Activated T-helper 1 cell treated with anti-CD3 and anti-CD28 coated beads, Interleukin-12 subunit alpha, Interleukin-12 subunit beta, Interleukin-2, Interleukin-4 antibody, amounts not matched to agents 30 ng/mL and 10 ng/mL and 1 ng/mL, durations not matched to agents 14 hours and 24 hours and 36 hours (primary cell): Measurements from ENCODE around the gene TTYH1. TPM values are rescaled to one million over a fixed set of nuclear protein-coding genes. Genes with fewer than 3 reads are reported as not detected.

Experiments used
- DNase-seq: peaks from one replicate; pipeline ENCODE4 v3.0.0; 2021; ENCODE audit warnings: low spot score
- H3K27ac Mint-ChIP-seq: one replicate; pipeline ENCODE4 v1.8.0; 2021; ENCODE audit warnings: mild to moderate bottlenecking, mixed read lengths
- H3K27me3 Mint-ChIP-seq: one replicate; pipeline ENCODE4 v1.8.0; 2022; ENCODE audit warnings: mild to moderate bottlenecking, moderate library complexity, mixed read lengths; ENCODE audit not compliant: insufficient read depth
- H3K36me3 Mint-ChIP-seq: one replicate; pipeline ENCODE4 v1.8.0; 2021; ENCODE audit warnings: low read depth, mixed read lengths
- H3K4me1 Mint-ChIP-seq: one replicate; pipeline ENCODE4 v1.8.0; 2021; ENCODE audit warnings: low read depth, mixed read lengths
- H3K4me3 Mint-ChIP-seq: one replicate; pipeline ENCODE4 v1.8.0; 2021; ENCODE audit warnings: mild to moderate bottlenecking, moderate library complexity, mixed read lengths
- H3K9me3 Mint-ChIP-seq: one replicate; pipeline ENCODE4 v1.8.0; 2021; ENCODE audit warnings: mixed read lengths
- intact Hi-C: fragments of 100-400 bp; cut with micrococcal nuclease; formaldehyde crosslinking; loops from one replicate; pipeline ENCODE4 v1.15.1; 2024
- total RNA-seq: library from RNA; stranded (reverse); gene quantifications from 2 replicates; pipeline ENCODE4 v1.2.3, GENCODE V29; 2022

The TTYH1 gene
- total RNA-seq, 1 donor from 2014 or later, result 0.49 TPM

DNA sequence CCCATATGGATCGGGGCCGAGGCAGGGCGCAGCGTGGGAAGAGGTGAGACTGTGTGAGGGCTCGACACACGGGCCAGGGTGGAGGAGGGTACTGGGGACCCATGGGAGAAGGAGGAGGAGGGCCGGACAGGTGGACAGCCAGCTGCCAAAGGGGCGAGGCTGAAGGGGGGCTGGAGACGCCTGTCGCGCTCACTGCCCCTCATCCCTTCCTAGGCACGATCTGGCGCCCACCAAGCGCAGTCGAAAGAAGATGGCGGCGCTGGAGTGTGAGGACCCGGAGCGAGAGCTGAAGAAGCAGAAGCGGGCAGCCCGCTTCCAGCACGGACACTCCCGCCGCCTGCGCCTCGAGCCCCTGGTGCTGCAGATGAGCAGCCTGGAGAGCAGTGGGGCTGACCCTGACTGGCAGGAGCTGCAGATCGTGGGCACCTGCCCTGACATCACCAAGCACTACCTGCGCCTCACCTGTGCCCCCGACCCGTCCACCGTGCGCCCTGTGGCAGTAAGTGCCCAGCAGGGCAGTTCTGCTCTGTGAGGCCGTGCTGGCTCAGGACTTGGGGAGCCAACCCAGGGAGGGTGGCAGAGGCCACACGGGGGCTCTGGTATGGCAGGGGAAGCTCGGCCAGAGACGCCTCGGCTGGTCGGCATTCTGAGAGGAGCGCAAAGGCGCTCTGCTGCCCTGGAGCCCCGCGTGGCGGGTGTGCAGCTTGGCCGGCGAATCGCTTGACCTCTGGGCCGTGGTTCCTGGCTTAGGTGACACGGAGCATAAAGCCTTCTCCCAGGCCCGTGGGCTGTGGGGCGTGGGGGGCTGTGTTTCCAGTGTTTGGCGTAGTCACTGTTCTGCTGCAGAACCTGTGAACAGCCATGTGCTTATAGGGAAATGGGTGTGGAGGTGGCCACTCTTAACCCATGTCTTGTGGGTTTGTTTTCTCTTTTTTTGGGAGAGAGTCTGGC lies 41.4 kb downstream of the TTYH1 start:
- H3K9me3 Mint-ChIP-seq, result no peaks in the 10 kb centered on the region
- no peak overlapping the region for H3K27ac Mint-ChIP-seq
- no peak overlapping the region for H3K4me3 Mint-ChIP-seq
- H3K36me3 Mint-ChIP-seq, result peaks cover 56% of the 10 kb centered on the region
- no peak for DNase-seq
- intact Hi-C loops, result no loop called here
- H3K27me3 Mint-ChIP-seq, result no peaks in the 10 kb centered on the region
- H3K4me1 Mint-ChIP-seq, result peaks cover 32% of the 10 kb centered on the region

DNA sequence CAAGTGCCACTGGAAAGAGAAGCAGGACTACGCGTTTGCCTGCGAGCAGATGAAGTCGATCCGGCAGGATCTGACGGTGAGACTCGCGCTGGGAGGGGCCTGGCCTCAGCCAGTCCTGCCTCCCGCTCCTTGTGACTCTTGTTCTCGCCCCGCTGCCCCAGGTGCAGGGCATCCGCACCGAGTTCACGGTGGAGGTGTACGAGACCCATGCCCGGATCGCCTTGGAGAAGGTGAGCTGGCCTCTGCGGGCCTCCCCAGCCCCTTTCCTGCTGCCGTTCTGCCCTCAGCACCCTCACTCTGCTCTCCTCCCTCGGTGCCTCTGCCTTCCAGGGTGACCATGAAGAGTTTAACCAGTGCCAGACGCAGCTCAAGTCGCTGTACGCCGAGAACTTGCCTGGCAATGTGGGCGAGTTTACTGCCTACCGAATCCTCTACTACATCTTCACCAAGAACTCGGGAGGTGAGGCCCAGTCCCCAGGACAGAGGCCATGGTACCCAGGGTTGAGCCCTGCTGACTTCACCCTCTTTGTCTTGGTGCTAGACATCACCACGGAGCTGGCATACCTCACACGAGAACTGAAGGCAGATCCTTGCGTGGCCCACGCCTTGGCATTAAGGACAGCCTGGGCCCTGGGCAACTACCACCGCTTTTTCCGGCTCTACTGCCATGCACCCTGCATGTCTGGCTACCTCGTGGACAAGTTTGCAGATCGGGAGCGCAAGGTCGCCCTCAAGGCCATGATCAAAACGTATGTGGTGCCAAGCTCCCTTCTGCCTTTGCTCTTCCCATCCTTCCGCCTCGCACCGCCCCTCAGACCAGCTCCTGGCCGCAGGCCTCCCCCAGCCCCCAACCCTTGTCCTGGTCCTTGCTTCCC lies 42.7 kb downstream of the TTYH1 start:
- DNase-seq, result no peak
- H3K27ac Mint-ChIP-seq, result no peak overlapping the region
- peaks cover 52% of the 10 kb centered on the region for H3K36me3 Mint-ChIP-seq
- intact Hi-C loops, result no loop called here
- H3K4me3 Mint-ChIP-seq, result no peak overlapping the region
- H3K27me3 Mint-ChIP-seq, result no peaks in the 10 kb centered on the region
- peaks cover 32% of the 10 kb centered on the region for H3K4me1 Mint-ChIP-seq
- H3K9me3 Mint-ChIP-seq, result no peaks in the 10 kb centered on the region

DNA sequence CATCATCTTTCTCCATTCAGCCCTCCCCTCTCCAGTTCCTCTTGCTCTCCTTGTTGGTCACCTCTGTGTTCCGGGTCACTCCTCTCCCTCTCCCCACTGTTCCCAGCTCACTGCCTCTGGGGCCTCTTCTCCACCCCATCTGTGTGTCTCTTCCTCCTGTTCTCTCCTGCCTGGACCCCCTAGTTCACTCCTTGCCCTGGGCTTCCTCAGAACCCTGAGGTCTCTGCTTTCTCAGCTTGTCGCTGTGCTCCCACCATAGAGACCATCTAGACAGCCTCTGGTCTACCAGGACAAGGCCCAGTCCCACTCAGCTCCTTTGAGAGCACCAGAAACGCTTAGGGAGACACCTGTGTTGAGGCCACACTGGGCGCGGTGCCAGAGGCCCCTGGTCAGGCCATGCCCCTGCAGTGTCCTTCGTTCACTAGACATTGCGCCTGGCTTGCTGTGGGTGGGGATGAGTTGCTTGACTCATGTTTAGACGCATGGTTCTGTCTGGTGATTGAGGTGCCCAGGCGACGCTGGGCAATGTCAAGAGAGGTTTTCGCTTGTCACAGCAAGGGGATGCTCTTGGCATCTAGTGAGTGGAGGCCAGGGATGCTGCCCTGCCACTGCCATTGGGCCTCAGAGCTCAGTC lies 43.5 kb downstream of the TTYH1 start:
- intact Hi-C loops, result no loop called here
- H3K36me3 Mint-ChIP-seq, result peaks cover 44% of the 10 kb centered on the region
- no peak overlapping the region for H3K4me3 Mint-ChIP-seq
- no peak for DNase-seq
- no peaks in the 10 kb centered on the region for H3K27me3 Mint-ChIP-seq
- H3K27ac Mint-ChIP-seq, result no peak overlapping the region
- H3K9me3 Mint-ChIP-seq, result no peaks in the 10 kb centered on the region
- peaks cover 26% of the 10 kb centered on the region for H3K4me1 Mint-ChIP-seq

DNA sequence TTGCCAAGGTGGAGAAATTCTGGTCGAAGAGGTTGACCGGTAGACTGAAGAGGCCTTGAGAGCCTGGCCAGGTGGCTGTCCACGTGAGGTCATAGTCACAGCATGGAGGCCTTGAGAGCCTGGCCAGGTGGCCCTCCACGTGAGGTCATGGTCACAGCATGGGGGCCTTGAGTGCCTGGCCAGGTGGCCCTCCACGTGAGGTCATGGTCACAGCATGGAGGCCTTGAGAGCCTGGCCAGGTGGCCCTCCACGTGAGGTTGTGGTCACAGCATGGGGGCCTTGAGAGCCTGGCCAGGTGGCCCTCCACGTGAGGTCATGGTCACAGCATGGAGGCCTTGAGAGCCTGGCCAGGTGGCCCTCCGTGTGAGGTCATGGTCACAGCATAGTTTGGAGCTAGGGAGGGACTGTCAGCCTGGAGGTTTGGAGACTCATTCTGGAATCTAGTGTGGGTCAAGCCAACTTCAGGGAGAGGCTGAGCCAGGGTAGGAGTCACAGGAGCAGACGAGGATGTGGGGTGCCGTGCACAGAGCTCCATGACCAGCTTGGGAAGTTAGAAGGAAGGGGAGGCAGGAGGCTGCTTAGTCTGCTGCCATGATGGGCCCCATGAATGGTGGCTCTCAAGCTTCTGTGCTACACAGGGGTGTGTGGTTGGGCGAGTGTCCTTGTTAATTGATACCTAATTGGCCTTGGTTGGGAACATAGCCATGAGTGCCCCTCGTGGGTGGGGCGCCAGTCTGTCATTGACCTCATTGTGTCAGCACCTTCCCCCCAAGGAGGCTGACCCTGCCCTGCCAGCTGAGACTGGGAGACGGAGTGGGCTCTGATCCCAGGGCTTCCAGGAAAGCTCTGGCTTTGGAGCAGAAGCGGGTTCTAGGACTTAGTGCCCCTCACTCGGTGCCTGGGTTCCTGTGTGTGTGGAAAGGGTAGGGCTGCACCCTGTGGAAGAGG lies 44.3 kb downstream of the TTYH1 start:
- no peak for DNase-seq
- H3K27ac Mint-ChIP-seq, result peak overlapping the region; percentile 63
- H3K4me3 Mint-ChIP-seq, result peak overlapping the region; percentile 45
- no peaks in the 10 kb centered on the region for H3K9me3 Mint-ChIP-seq
- H3K36me3 Mint-ChIP-seq, result peaks cover 39% of the 10 kb centered on the region
- H3K27me3 Mint-ChIP-seq, result no peaks in the 10 kb centered on the region
- peaks cover 26% of the 10 kb centered on the region for H3K4me1 Mint-ChIP-seq
- intact Hi-C loops, result loop anchor here (5.0 to 10.0 kb wide), 3 partner anchors 878 to 1265 kb away; partner anchors contain the start of genes CCDC106, KMT5C, ZNF580 and ZNF581

DNA sequence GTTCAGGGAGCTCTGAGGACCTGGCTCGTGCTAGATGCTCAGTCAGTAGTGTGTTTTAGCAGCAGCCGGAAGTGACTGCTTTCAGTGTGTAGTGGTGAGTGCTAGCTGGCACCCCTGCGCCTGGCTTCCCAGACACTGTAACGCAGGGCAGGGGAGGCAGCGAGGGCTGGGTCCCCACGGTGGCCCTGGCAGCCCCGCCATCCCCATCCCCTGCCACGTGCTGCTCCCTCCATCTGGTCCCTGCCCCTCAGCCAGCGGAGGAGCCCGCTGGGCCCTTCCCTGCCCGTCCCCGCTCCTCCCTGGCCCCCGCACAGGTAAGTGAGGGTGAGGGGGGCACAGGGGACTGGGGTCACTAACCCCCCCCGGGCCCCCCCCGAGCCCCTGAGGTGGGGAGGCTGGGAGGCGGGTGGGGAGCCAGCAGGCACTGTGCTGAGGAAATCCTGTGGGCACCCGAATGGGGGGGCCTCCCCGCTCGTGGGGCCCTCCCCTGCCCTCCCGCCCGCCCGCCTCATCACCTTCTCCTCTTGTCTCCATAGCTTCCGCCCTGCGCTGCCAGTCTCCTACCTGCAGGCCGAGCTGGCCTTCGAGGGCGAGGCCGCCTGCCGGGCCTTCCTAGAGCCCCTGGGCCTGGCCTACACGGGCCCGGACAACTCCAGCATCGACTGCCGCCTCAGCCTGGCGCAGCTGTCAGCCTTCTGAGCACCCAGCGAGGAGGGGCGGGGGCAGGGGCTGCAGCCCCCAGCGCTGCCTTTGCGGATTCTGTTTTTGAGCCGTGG lies 45.2 kb downstream of the TTYH1 start:
- Mint-ChIP-seq H3K27ac (peak overlapping the region; percentile 63), H3K27me3 (peaks cover 2% of the 10 kb centered on the region), H3K36me3 (peaks cover 33% of the 10 kb centered on the region), H3K4me3 (no peak overlapping the region), H3K9me3 (no peaks in the 10 kb centered on the region), H3K4me1 (peaks cover 31% of the 10 kb centered on the region)
- no peak for DNase-seq
- intact Hi-C loops, result loop anchor here (5.0 to 10.0 kb wide), 3 partner anchors 877 to 1266 kb away; partner anchors contain the start of genes CCDC106, KMT5C, ZNF580 and ZNF581

DNA sequence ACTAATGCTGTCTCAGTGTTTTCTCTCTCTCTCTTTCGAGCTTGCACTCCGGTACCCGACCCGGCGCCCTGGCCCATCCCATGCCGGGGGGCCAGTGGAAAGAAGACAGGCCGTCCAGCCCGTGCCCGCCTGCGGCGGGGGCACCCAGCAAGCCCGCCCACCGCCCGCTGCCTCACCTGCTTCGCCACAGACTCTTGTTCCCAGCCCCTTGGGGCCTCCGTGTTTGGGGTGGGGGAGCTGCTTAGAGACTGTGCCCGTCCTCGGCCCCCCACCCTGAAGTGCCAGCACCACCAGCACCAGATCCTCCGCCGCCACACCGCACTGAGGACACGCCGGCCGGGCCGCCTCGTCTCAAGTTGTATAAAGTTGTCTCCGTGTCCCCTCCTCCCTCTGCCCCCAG lies 45.9 kb downstream of the TTYH1 start:
- no peak overlapping the region for H3K27ac Mint-ChIP-seq
- intact Hi-C loops, result loop anchor here (5.0 to 10.0 kb wide), 3 partner anchors 876 to 1266 kb away; partner anchors contain the start of genes CCDC106, KMT5C, ZNF580 and ZNF581
- peaks cover 31% of the 10 kb centered on the region for H3K36me3 Mint-ChIP-seq
- no peak for DNase-seq
- H3K9me3 Mint-ChIP-seq, result no peaks in the 10 kb centered on the region
- peak overlapping the region; percentile 74 for H3K4me3 Mint-ChIP-seq
- H3K4me1 Mint-ChIP-seq, result peaks cover 31% of the 10 kb centered on the region
- H3K27me3 Mint-ChIP-seq, result peaks cover 2% of the 10 kb centered on the region

DNA sequence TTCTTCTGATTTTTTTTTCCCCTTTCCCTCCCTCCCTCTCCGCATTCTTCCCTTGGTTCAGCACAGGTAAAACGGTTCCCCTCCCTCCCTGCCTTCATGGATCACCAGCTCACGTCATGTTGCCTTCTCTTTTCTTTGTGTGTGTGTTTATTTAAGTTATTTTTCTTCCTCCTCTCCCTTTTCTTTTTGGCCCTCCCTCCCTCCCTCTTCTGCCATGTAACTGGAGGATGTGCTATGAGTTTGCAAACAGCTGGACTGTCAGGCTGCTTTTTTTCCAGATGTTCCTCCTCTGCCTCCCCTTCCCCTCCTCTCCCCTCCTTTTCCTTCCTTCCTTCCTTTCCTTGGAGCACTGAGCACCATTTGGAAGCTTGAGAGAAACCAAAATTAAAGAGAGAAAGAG lies 46.3 kb downstream of the TTYH1 start:
- DNase-seq, result no peak
- Mint-ChIP-seq H3K4me1 (peaks cover 31% of the 10 kb centered on the region), H3K27ac (no peak overlapping the region), H3K4me3 (peak overlapping the region; percentile 74), H3K27me3 (peaks cover 6% of the 10 kb centered on the region), H3K9me3 (no peaks in the 10 kb centered on the region), H3K36me3 (peaks cover 31% of the 10 kb centered on the region)
- intact Hi-C loops, result loop anchor here (5.0 to 10.0 kb wide), 3 partner anchors 876 to 1267 kb away; partner anchors contain the start of genes CCDC106, KMT5C, ZNF580 and ZNF581

DNA sequence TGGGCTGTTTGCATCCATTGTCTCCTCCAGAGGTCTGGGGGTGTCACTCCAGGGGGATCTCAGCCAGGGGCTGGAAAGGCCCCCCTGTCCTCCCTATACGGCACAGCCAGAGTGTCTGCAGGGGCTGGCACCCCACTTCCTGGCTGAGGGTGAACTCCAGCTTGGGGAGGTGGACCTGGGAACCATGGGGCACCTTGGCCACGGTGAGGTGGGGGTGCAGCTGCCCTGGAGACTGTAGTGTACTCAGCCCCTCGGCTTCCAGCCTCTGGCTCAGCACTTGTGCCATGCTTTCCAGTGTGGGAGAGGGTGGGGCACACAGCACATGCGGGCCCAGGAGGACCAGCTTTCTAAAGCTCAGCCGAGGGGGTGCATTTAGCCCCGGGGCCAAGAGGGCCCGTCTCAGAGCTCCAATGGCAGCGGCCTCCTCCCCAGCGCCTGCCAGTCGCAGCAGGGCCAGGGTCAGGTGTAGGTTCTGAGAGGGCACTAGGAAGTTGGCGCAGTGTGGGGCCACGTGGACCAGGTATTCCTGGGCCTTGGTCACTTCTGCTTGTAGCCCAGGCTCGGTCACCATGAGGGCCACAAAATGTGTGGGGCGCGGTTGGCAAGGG lies 46.9 kb downstream of the TTYH1 start:
- no peak for DNase-seq
- Mint-ChIP-seq H3K4me3 (peak overlapping the region; percentile 74), H3K27me3 (peaks cover 9% of the 10 kb centered on the region), H3K9me3 (no peaks in the 10 kb centered on the region), H3K36me3 (peaks cover 31% of the 10 kb centered on the region), H3K27ac (no peak overlapping the region), H3K4me1 (peaks cover 31% of the 10 kb centered on the region)
- intact Hi-C loops, result loop anchor here (5.0 to 10.0 kb wide), 3 partner anchors 875 to 1267 kb away; partner anchors contain the start of genes CCDC106, KMT5C, ZNF580 and ZNF581

DNA sequence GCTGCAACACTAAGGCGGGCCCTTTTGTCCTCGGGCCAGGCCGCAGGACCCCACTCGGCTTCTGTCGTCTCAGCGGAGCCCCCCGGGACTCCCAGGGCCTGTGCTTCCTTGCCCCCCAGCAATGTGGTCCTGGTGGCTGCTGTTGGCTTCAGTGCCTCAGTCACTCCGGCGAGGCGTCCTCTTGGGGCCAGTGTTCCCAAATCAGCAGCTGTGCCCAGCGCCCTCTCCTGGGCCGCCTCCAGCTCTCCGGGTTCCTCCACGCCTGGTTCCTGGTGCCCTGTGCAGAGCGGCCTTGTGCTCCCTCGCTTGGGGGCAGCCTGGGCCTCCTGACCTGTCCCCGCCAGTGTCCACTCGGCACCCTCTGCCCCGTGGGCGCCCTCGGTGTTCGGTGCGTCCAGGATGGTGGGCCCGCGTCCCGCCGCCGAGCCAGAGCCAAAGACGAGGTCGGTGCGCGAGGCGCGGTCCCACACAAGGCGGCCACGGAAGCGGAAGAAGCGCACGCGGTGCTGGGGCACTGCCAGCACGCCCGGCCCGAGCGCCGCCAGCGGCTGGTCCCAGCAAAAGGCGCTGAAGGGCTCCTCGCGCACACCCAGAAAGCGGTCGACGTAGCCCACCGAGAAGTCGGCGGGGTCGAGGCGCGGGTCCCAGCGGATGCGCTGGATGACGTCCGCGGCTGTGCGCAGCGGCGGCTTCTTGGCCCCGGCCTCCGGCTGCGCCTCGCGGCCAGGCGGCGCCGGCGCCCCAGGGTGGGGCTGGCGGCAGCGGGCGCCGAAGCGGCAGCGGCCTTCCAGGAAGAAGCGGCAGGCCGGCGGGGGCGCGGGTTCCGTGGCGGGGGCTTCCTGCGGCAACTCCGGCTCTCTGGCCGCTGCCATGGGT lies 47.6 kb downstream of the TTYH1 start:
- H3K9me3 Mint-ChIP-seq, result no peaks in the 10 kb centered on the region
- intact Hi-C loops, result loop anchor here (1.0 to 10.0 kb wide), 8 partner anchors 14 to 1268 kb away; partner anchors contain the start of genes CCDC106, CNOT3, KMT5C and LENG8
- peaks cover 27% of the 10 kb centered on the region for H3K36me3 Mint-ChIP-seq
- H3K27ac Mint-ChIP-seq, result no peak overlapping the region
- peak overlapping the region; percentile 74 for H3K4me3 Mint-ChIP-seq
- DNase-seq, result peak; percentile 59
- peaks cover 31% of the 10 kb centered on the region for H3K4me1 Mint-ChIP-seq
- peaks cover 14% of the 10 kb centered on the region for H3K27me3 Mint-ChIP-seq

DNA sequence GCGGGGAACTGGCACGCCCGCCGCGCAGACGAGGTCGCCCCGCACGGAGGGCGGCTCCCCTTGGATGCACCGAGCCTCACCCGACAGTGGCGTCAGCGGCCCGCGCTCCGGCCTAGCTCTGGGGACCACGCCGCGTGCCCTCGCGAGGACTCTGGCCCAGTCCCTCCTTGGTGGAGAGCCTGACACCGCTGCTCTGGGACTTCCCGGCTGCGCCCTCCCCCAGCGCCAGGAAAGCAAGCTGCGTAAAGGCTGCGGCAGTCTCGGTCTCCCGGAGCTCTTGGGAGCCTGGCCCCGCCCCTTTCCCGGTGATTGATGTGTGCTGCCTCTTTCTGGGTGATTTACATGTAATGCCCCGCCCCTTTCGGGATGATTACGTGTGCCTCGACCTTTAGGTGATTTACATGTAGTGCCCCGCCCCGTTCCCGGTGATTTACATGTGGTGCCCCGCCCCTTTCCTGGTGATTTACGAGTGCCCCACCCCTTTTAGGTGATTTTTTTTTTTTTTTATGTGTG lies 48.3 kb downstream of the TTYH1 start, which contains the start of gene LENG9:
Gene LENG9, minus strand, starts transcription at position 248 of the 513 bp plus-strand sequence. CDS start 252 bp downstream, outside the sequence.
- intact Hi-C loops, result loop anchor here (1.0 to 10.0 kb wide), 17 partner anchors 10 to 1677 kb away; partner anchors contain the start of genes CCDC106, CDC42EP5, CNOT3 and FIZ1
- no peaks in the 10 kb centered on the region for H3K9me3 Mint-ChIP-seq

More for the DNA sequence above, 48.3 kb downstream of the TTYH1 start, which contains the start of gene LENG9:
- H3K4me3 Mint-ChIP-seq, result peak within 1 kb of the TSS; percentile 84
- peaks cover 20% of the 10 kb centered on the region for H3K36me3 Mint-ChIP-seq
- H3K27me3 Mint-ChIP-seq, result peaks cover 21% of the 10 kb centered on the region
- peak; percentile 96 for DNase-seq
- H3K27ac Mint-ChIP-seq, result peak within 1 kb of the TSS; percentile 89
- H3K4me1 Mint-ChIP-seq, result peaks cover 25% of the 10 kb centered on the region
